CD4-positive, CD25-positive, alpha-beta regulatory T cell (primary cell): Measurements from ENCODE around the gene COG5. TPM values are rescaled to one million over a fixed set of nuclear protein-coding genes. Genes with fewer than 3 reads are reported as not detected.

Experiments
- ATAC-seq, 2 donors: fragments of 150-1000 bp; cut with Tn5 transposase; one replicate each; pipeline ENCODE4 v1.10.0; 2021; ENCODE audit warnings: low read depth in 2 of 2, moderate number of reproducible peaks in 2 of 2, moderate library complexity in 1 of 2
- DNase-seq, 3 donors: peaks; one replicate each; pipeline versions ENCODE4 v3.0.0 to v3.0.0-alpha.2; 2012 to 2022; ENCODE audit warnings: mixed read lengths in 1 of 3
- H3K27ac ChIP-seq: one replicate; pipeline ENCODE4 v1.7.0; 2013; ENCODE audit warnings: mild to moderate bottlenecking, low read length; ENCODE audit not compliant: insufficient read depth, poor library complexity, severe bottlenecking
- H3K27me3 ChIP-seq: one replicate; pipeline ENCODE4 v1.7.0; 2013; ENCODE audit warnings: low read length; ENCODE audit not compliant: control insufficient read depth, insufficient read depth
- H3K36me3 ChIP-seq: one replicate; pipeline ENCODE4 v1.7.0; 2013; ENCODE audit warnings: mild to moderate bottlenecking, low read length, moderate library complexity; ENCODE audit not compliant: control insufficient read depth, insufficient read depth
- H3K4me1 ChIP-seq: 2 replicates; pipeline ENCODE4 v1.7.0; 2013; ENCODE audit warnings: mild to moderate bottlenecking, low read length; ENCODE audit not compliant: insufficient read depth, control insufficient read depth, poor library complexity, severe bottlenecking
- H3K4me3 ChIP-seq: one replicate; pipeline ENCODE4 v1.7.0; 2013; ENCODE audit warnings: low read depth, mild to moderate bottlenecking, low read length, moderate library complexity
- H3K9me3 ChIP-seq, 2 experiments: 1 replicate in 1 of 2; 2 replicates in 1 of 2; pipeline ENCODE4 v1.7.0; 2013; ENCODE audit warnings: low read length in 2 of 2, mild to moderate bottlenecking in 1 of 2, moderate library complexity in 1 of 2; ENCODE audit not compliant: control insufficient read depth in 2 of 2
- H3K27ac Mint-ChIP-seq, 3 donors: one replicate each; pipeline ENCODE4 v1.8.0; 2020 to 2022; ENCODE audit warnings: mild to moderate bottlenecking in 3 of 3, mixed read lengths in 3 of 3, moderate library complexity in 2 of 3
- H3K27me3 Mint-ChIP-seq: one replicate; pipeline ENCODE4 v1.8.0; 2022; ENCODE audit warnings: mild to moderate bottlenecking, mixed read lengths
- H3K36me3 Mint-ChIP-seq: one replicate; pipeline ENCODE4 v1.8.0; 2020; ENCODE audit warnings: mixed read lengths
- H3K4me1 Mint-ChIP-seq, 4 donors: one replicate each; pipeline ENCODE4 v1.8.0; 2020 to 2022; ENCODE audit warnings: mixed read lengths in 4 of 4, mild to moderate bottlenecking in 1 of 4
- H3K4me3 Mint-ChIP-seq, 4 donors: one replicate each; pipeline ENCODE4 v1.8.0; 2020 to 2022; ENCODE audit warnings: mild to moderate bottlenecking in 4 of 4, mixed read lengths in 4 of 4, moderate library complexity in 3 of 4
- H3K9me3 Mint-ChIP-seq, 7 donors: one replicate each; pipeline ENCODE4 v1.8.0; 2020 to 2022; ENCODE audit warnings: mixed read lengths in 7 of 7, mild to moderate bottlenecking in 3 of 7, moderate library complexity in 2 of 7
- polyA plus RNA-seq, 4 donors: library from polyadenylated mRNA; unstranded; fragments of 300-500 nt; fragmentation: Illumina TruSeq; gene quantifications; one replicate each; pipeline ENCODE4 v1.2.3, GENCODE V29; 2021
- total RNA-seq: library from RNA; stranded (reverse); gene quantifications from one replicate; pipeline ENCODE4 v1.2.3, GENCODE V29; 2022

The COG5 gene
- total and polyA plus RNA-seq, 5 donors from 2014 or later, result 23.2 to 68.2 (median 34.5) TPM

DNA sequence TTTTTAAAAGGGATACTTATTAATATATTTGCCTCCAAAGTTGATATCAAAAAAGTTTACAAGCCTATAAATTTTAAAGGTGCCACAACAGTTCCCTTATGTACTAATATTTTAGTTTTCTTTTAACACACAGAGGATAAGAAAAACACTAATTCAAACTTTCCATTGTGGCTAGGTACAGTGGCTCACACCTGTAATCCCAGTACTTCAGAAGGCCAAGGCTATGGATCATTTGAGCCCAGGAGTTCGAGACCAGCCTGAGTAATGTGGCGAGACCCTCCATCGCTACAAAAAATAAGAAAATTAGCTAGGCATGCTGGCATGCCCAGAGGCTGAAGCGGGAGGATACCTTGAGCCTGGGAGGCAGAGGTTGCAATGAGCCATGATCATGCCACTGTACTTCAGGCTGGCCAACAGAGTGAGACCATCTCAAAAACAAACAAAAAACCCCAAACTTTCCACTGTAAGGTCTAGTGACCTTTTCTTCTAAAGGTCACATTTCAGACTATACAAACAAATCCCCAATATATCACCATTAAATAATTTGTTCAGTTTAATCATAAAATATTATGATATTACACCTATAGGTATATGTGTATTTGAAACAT, 287.4 kb downstream of the COG5 start:
- Histone ChIP-seq H3K9me3 (no peaks in the 10 kb centered on the region), H3K4me3 (no peak overlapping the region), H3K36me3 (peaks cover 4% of the 10 kb centered on the region), H3K27me3 (no peaks in the 10 kb centered on the region), H3K4me1 (no peaks in the 10 kb centered on the region), H3K27ac (no peak overlapping the region)
- Mint-ChIP-seq H3K4me1 (peaks cover 0 to 13% (median 1%) of the 10 kb centered on the region in 4 donors), H3K9me3 (peaks cover 0 to 1% (median 0%) of the 10 kb centered on the region in 7 donors), H3K4me3 (no peak overlapping the region), H3K27ac (no peak overlapping the region), H3K36me3 (peaks cover 32% of the 10 kb centered on the region), H3K27me3 (no peaks in the 10 kb centered on the region)
- ATAC-seq, result no peak
- no peak for DNase-seq

DNA sequence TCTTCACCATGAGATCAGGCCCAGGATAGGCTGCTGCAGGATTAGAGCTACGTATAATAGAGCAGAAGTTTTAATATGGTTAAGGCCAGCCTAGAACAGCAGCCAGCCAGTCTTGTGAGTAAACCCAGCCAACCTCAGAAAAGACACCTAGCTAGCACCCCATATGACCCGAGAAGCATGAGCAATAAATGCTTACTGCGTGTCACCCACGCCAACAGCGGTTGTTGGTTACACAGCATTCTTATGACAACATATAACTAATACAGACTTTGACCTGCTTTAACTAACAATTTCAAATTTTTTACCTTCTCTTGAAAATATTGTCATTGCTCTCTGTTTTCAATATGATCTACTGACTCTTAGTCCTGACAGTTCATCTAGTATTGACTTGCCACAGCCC, 289.2 kb downstream of the COG5 start:
- Mint-ChIP-seq H3K4me1 (peaks cover 0 to 5% (median 1%) of the 10 kb centered on the region in 4 donors), H3K9me3 (peaks cover 0 to 1% (median 0%) of the 10 kb centered on the region in 7 donors), H3K4me3 (no peak overlapping the region), H3K27ac (no peak overlapping the region), H3K27me3 (no peaks in the 10 kb centered on the region), H3K36me3 (peaks cover 35% of the 10 kb centered on the region)
- Histone ChIP-seq H3K27me3 (no peaks in the 10 kb centered on the region), H3K36me3 (peaks cover 12% of the 10 kb centered on the region), H3K4me3 (no peak overlapping the region), H3K4me1 (no peaks in the 10 kb centered on the region), H3K9me3 (no peaks in the 10 kb centered on the region), H3K27ac (no peak overlapping the region)
- no peak for DNase-seq
- no peak for ATAC-seq

DNA sequence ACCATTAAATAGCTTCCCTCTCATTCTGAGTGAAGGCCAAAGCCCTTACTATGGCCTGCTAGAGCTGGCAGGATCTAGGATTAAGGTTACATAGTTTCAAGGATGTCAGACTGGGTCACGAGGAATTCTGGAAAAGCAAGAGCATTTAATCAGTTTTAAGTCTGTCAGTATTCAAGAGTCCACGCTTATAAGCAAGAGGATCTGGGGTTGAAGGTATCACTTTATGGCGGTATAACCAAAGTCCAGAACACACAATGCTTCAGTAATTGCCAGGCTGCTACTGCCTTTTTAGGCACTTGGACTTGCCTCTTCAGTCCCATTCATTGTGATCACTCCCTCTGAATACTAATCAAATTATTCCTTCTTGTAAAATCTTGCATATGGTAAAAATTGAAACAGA, 293.9 kb downstream of the COG5 start:
- Mint-ChIP-seq H3K9me3 (no peaks in the 10 kb centered on the region), H3K36me3 (peaks cover 17% of the 10 kb centered on the region), H3K27ac (no peak overlapping the region), H3K4me1 (peaks cover 0 to 2% (median 0%) of the 10 kb centered on the region in 4 donors), H3K27me3 (no peaks in the 10 kb centered on the region), H3K4me3 (no peak overlapping the region)
- Histone ChIP-seq H3K4me1 (no peaks in the 10 kb centered on the region), H3K9me3 (no peaks in the 10 kb centered on the region), H3K4me3 (no peak overlapping the region), H3K36me3 (peaks cover 12% of the 10 kb centered on the region), H3K27me3 (no peaks in the 10 kb centered on the region), H3K27ac (no peak overlapping the region)
- ATAC-seq (no peak), DNase-seq (no peak)

DNA sequence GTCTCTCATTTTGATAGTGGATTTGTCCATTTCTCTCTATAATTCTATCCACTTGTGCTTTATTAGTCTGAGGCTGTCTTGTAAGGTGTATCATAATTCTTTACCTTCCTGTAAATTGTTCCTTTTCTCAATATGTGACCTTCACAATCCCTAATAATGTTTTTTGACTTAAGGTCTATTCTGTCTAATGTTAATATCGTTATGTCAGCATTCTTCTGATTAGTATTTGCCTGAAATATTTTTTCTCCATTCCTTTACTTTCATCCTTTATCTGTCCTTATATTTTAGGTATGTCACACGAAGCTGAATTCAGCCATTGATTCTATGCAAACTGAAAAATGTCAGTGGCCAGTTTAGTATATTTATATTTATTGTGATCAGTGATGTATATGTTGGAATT, 295.1 kb downstream of the COG5 start:
- no peaks in the 10 kb centered on the region for H3K27me3 Mint-ChIP-seq
- no peaks in the 10 kb centered on the region for H3K9me3 Mint-ChIP-seq
- no peak for DNase-seq
- Histone ChIP-seq H3K4me1 (no peaks in the 10 kb centered on the region), H3K4me3 (no peak overlapping the region), H3K36me3 (peaks cover 12% of the 10 kb centered on the region), H3K27me3 (no peaks in the 10 kb centered on the region), H3K27ac (no peak overlapping the region), H3K9me3 (no peaks in the 10 kb centered on the region)
- ATAC-seq, result no peak
- peaks cover 12% of the 10 kb centered on the region for H3K36me3 Mint-ChIP-seq
- H3K27ac Mint-ChIP-seq, result no peak overlapping the region
- peaks cover 0 to 2% (median 0%) of the 10 kb centered on the region in 4 donors for H3K4me1 Mint-ChIP-seq
- no peak overlapping the region for H3K4me3 Mint-ChIP-seq

DNA sequence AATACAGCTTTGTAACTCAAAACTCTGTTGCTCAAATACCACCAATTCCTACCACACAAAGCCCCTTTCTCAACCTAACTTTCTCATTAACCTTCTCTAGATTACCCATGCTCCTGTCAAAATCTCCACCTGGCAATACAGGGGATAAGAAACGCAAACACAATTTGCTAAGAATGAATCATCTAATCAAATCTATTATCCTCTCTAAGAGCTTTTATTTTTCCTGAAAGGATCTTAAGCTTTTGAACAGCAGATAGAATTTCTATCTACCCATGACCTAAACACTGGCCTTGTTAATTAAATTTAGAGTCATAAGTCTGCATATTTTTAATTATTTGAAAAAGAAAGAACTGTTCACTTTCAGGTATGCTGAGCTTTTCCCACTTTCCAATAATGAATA, 296.6 kb downstream of the COG5 start:
- Mint-ChIP-seq H3K9me3 (no peaks in the 10 kb centered on the region), H3K4me1 (peaks cover 0 to 4% (median under 1%) of the 10 kb centered on the region in 4 donors), H3K27me3 (no peaks in the 10 kb centered on the region), H3K36me3 (peaks cover 12% of the 10 kb centered on the region), H3K27ac (peak overlapping the region in 1 of 3 donors; percentile 77), H3K4me3 (no peak overlapping the region)
- Histone ChIP-seq H3K36me3 (peaks cover 8% of the 10 kb centered on the region), H3K27me3 (no peaks in the 10 kb centered on the region), H3K4me3 (no peak overlapping the region), H3K9me3 (no peaks in the 10 kb centered on the region), H3K27ac (no peak overlapping the region), H3K4me1 (no peaks in the 10 kb centered on the region)
- DNase-seq (no peak), ATAC-seq (no peak)

DNA sequence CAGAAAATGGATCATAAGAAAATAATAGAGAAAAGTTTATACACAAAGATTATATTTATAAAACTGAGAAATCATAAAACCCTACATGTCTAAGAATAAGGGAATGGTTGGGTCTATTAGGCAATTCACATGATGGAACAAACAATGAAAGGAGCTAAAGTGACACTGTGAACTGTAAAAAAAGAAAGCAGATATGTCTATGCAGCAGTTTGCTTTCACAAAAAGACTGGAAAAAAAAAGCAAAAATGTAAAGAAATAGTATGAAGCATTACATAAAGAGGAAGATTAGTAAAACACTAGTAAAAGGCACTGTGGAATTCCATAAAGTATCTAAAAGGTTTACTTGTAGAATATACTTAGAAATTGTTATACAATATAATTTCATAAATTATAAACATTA, 299.0 kb downstream of the COG5 start:
- ATAC-seq (no peak), DNase-seq (no peak)
- no peak overlapping the region for H3K4me3 ChIP-seq
- peaks cover under 1% of the 10 kb centered on the region for H3K36me3 ChIP-seq
- H3K27ac ChIP-seq, result no peak overlapping the region
- no peaks in the 10 kb centered on the region for H3K9me3 ChIP-seq
- Mint-ChIP-seq H3K4me3 (no peak overlapping the region), H3K27ac (no peak overlapping the region), H3K9me3 (no peaks in the 10 kb centered on the region), H3K27me3 (no peaks in the 10 kb centered on the region), H3K4me1 (peaks cover 0 to 4% (median under 1%) of the 10 kb centered on the region in 4 donors), H3K36me3 (peaks cover 14% of the 10 kb centered on the region)
- no peaks in the 10 kb centered on the region for H3K27me3 ChIP-seq
- no peaks in the 10 kb centered on the region for H3K4me1 ChIP-seq

DNA sequence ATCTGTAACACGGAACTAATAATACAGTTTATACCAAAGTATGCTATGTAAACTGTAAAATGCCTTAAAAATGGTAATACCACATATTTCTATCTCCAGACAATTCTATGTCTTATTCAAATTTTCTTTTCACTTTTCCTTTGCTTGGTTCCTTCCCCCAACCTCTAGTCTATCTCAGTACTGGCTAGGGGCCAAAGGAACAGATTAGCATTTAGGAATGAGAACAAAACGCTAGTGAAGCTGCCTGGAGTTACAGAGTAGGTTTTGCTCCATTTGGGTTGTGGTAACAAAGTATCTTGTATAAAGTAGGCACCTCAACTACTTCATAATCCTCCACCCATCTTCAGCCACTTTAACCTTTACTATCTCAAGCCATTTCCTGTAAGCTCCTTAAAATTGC, 300.9 kb downstream of the COG5 start:
- peaks cover 3% of the 10 kb centered on the region for H3K36me3 ChIP-seq
- H3K27ac ChIP-seq, result no peak overlapping the region
- no peaks in the 10 kb centered on the region for H3K9me3 ChIP-seq
- Mint-ChIP-seq H3K4me3 (no peak overlapping the region), H3K27ac (no peak overlapping the region), H3K9me3 (no peaks in the 10 kb centered on the region), H3K36me3 (peaks cover 14% of the 10 kb centered on the region), H3K4me1 (peaks cover 0 to 4% (median 2%) of the 10 kb centered on the region in 4 donors), H3K27me3 (no peaks in the 10 kb centered on the region)
- H3K4me3 ChIP-seq, result no peak overlapping the region
- DNase-seq (no peak), ATAC-seq (no peak)
- no peaks in the 10 kb centered on the region for H3K27me3 ChIP-seq
- no peaks in the 10 kb centered on the region for H3K4me1 ChIP-seq

DNA sequence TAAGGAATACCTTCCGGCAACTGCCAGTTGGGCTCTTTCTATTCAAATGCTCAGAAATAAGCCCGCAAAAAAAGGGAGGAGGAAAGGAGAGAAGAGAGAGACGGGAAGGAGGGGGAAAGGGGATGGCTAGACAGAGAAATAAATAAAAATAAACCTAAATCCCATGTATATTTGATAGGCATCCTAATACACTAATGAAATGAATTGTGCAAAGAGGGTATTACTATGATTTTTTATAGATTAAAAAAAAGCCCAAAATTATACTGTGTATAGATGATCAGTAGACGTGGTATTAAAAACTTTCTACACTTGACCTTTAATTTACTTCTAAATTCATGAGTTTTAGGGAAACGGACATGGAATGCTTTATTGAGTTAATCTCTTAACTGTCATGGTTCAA, 305.0 kb downstream of the COG5 start:
- H3K4me3 Mint-ChIP-seq, result no peak overlapping the region
- DNase-seq, result no peak
- H3K4me1 ChIP-seq, result no peaks in the 10 kb centered on the region
- H3K27me3 Mint-ChIP-seq, result no peaks in the 10 kb centered on the region
- H3K36me3 Mint-ChIP-seq, result peaks cover 16% of the 10 kb centered on the region
- ATAC-seq, result no peak
- H3K4me3 ChIP-seq, result no peak overlapping the region
- H3K4me1 Mint-ChIP-seq, result peaks cover 3 to 7% (median 4%) of the 10 kb centered on the region in 4 donors
- H3K9me3 ChIP-seq, result no peaks in the 10 kb centered on the region
- no peak overlapping the region for H3K27ac ChIP-seq
- no peaks in the 10 kb centered on the region for H3K9me3 Mint-ChIP-seq
- H3K27me3 ChIP-seq, result no peaks in the 10 kb centered on the region
- H3K27ac Mint-ChIP-seq, result peak overlapping the region in 1 of 3 donors; percentile 20
- peaks cover 3% of the 10 kb centered on the region for H3K36me3 ChIP-seq
